Measurements from ENCODE around the gene SNX9. TPM values are rescaled to one million over a fixed set of nuclear protein-coding genes. Genes with fewer than 3 reads are reported as not detected.

The SNX9 gene
- total RNA-seq: 10 to 100 TPM; 27.1 to 27.6 TPM
- polyA plus RNA-seq (ENCODE audit: insufficient read length in 2 of 2): 10 to 100 TPM; 19.3 to 19.6 TPM
- long read RNA-seq, donor 1, full-length matches to known transcripts: 6 of 6 reads
- long read RNA-seq, donor 1, partial matches to known transcripts: 0 of 6 reads
- long read RNA-seq, donor 1, other reads (novel, unspliced or antisense): 0 of 6 reads
- long read RNA-seq, donor 2, full-length matches to known transcripts: 1 of 1 reads
- long read RNA-seq, donor 2, partial matches to known transcripts: 0 of 1 reads
- long read RNA-seq, donor 2, other reads (novel, unspliced or antisense): 0 of 1 reads
- long read RNA-seq, donor 3, full-length matches to known transcripts: 5 of 5 reads
- long read RNA-seq, donor 3, partial matches to known transcripts: 0 of 5 reads
- long read RNA-seq, donor 3, other reads (novel, unspliced or antisense): 0 of 5 reads
- long read RNA-seq, donor 4, full-length matches to known transcripts: 6 of 6 reads
- long read RNA-seq, donor 4, partial matches to known transcripts: 0 of 6 reads
- long read RNA-seq, donor 4, other reads (novel, unspliced or antisense): 0 of 6 reads

- Histone ChIP-seq H3K27ac (ENCODE audit: low read depth, low read length) (peak within 1 kb of the TSS; percentile 75), H3K36me3 (ENCODE audit: control insufficient read depth, insufficient read depth, low read length) (no peaks in the 10 kb centered on the region), H3K27me3 (ENCODE audit: control insufficient read depth, insufficient read depth, low read length) (no peaks in the 10 kb centered on the region), H3K9me3 (ENCODE audit: control insufficient read depth, insufficient read depth, low read length) (no peaks in the 10 kb centered on the region), H3K4me3 (ENCODE audit: low read depth, low read length) (peak within 1 kb of the TSS; percentile 72), H3K4me1 (ENCODE audit: control insufficient read depth, insufficient read depth, low read length) (peaks cover 10% of the 10 kb centered on the region)
- DNase-seq (ENCODE audit: low read depth in 4 of 6, low spot score in 6 of 6): peak in 4 of 6 donors; percentile 38 to 86 (median 66)
- WGBS (ENCODE audit: insufficient coverage): under 1% methylated on average over 92 of the region's 92 CpGs
Measured at GRCh38 chr6:157823001-157823527, at the start of gene SNX9. SNX9 (plus strand) TSS chr6:157823246; CDS start chr6:157823435, 189 bp downstream.

- no peaks in the 10 kb centered on the region for H3K4me1 ChIP-seq (ENCODE audit: control insufficient read depth, insufficient read depth, low read length)
- H3K9me3 ChIP-seq (ENCODE audit: control insufficient read depth, insufficient read depth, low read length): no peaks in the 10 kb centered on the region
- no peak overlapping the region for H3K27ac ChIP-seq (ENCODE audit: low read depth, low read length)
- no peak for DNase-seq (ENCODE audit: low read depth in 4 of 6, low spot score in 6 of 6)
- whole genome bisulfite sequencing (ENCODE audit: insufficient coverage): 65% methylated on average over 10 of the region's 10 CpGs
- no peaks in the 10 kb centered on the region for H3K27me3 ChIP-seq (ENCODE audit: control insufficient read depth, insufficient read depth, low read length)
- H3K36me3 ChIP-seq (ENCODE audit: control insufficient read depth, insufficient read depth, low read length): no peaks in the 10 kb centered on the region
- no peak overlapping the region for H3K4me3 ChIP-seq (ENCODE audit: low read depth, low read length)
Measured at GRCh38 chr6:157773248-157773773, 49.7 kb upstream of the SNX9 start.

- H3K4me3 ChIP-seq (ENCODE audit: low read depth, low read length): no peak overlapping the region
- no peaks in the 10 kb centered on the region for H3K36me3 ChIP-seq (ENCODE audit: control insufficient read depth, insufficient read depth, low read length)
- 83% methylated on average over 11 of the region's 17 CpGs for WGBS (ENCODE audit: insufficient coverage)
- H3K9me3 ChIP-seq (ENCODE audit: control insufficient read depth, insufficient read depth, low read length): no peaks in the 10 kb centered on the region
- no peaks in the 10 kb centered on the region for H3K4me1 ChIP-seq (ENCODE audit: control insufficient read depth, insufficient read depth, low read length)
- no peak overlapping the region for H3K27ac ChIP-seq (ENCODE audit: low read depth, low read length)
- no peak for DNase-seq (ENCODE audit: low read depth in 4 of 6, low spot score in 6 of 6)
- H3K27me3 ChIP-seq (ENCODE audit: control insufficient read depth, insufficient read depth, low read length): no peaks in the 10 kb centered on the region
Measured at GRCh38 chr6:157774153-157775135, 48.6 kb upstream of the SNX9 start.

- no peaks in the 10 kb centered on the region for H3K36me3 ChIP-seq (ENCODE audit: control insufficient read depth, insufficient read depth, low read length)
- 81% methylated on average over 3 of the region's 3 CpGs for WGBS (ENCODE audit: insufficient coverage)
- no peak for DNase-seq (ENCODE audit: low read depth in 4 of 6, low spot score in 6 of 6)
- H3K27me3 ChIP-seq (ENCODE audit: control insufficient read depth, insufficient read depth, low read length): no peaks in the 10 kb centered on the region
- no peak overlapping the region for H3K27ac ChIP-seq (ENCODE audit: low read depth, low read length)
- H3K4me1 ChIP-seq (ENCODE audit: control insufficient read depth, insufficient read depth, low read length): no peaks in the 10 kb centered on the region
- no peak overlapping the region for H3K4me3 ChIP-seq (ENCODE audit: low read depth, low read length)
- no peaks in the 10 kb centered on the region for H3K9me3 ChIP-seq (ENCODE audit: control insufficient read depth, insufficient read depth, low read length)
Measured at GRCh38 chr6:157775376-157775775, 47.7 kb upstream of the SNX9 start.

- WGBS (ENCODE audit: insufficient coverage): no CpG with 5 or more reads among the region's 4 CpGs
- no peak overlapping the region for H3K4me3 ChIP-seq (ENCODE audit: low read depth, low read length)
Measured at GRCh38 chr6:157777344-157777743, 45.7 kb upstream of the SNX9 start.

GRCh38 chr6:157778719-157779118, 44.3 kb upstream of the SNX9 start:
- 95% methylated on average over 4 of the region's 4 CpGs for WGBS (ENCODE audit: insufficient coverage)
- Histone ChIP-seq H3K27ac (ENCODE audit: low read depth, low read length) (no peak overlapping the region), H3K27me3 (ENCODE audit: control insufficient read depth, insufficient read depth, low read length) (no peaks in the 10 kb centered on the region), H3K4me3 (ENCODE audit: low read depth, low read length) (no peak overlapping the region), H3K36me3 (ENCODE audit: control insufficient read depth, insufficient read depth, low read length) (no peaks in the 10 kb centered on the region), H3K9me3 (ENCODE audit: control insufficient read depth, insufficient read depth, low read length) (no peaks in the 10 kb centered on the region), H3K4me1 (ENCODE audit: control insufficient read depth, insufficient read depth, low read length) (no peaks in the 10 kb centered on the region)
- no peak for DNase-seq (ENCODE audit: low read depth in 4 of 6, low spot score in 6 of 6)

More at GRCh38 chr6:157777344-157777743, 45.7 kb upstream of the SNX9 start:
- no peak overlapping the region for H3K27ac ChIP-seq (ENCODE audit: low read depth, low read length)
- H3K36me3 ChIP-seq (ENCODE audit: control insufficient read depth, insufficient read depth, low read length): no peaks in the 10 kb centered on the region
- no peaks in the 10 kb centered on the region for H3K4me1 ChIP-seq (ENCODE audit: control insufficient read depth, insufficient read depth, low read length)
- no peak for DNase-seq (ENCODE audit: low read depth in 4 of 6, low spot score in 6 of 6)
- no peaks in the 10 kb centered on the region for H3K27me3 ChIP-seq (ENCODE audit: control insufficient read depth, insufficient read depth, low read length)
- no peaks in the 10 kb centered on the region for H3K9me3 ChIP-seq (ENCODE audit: control insufficient read depth, insufficient read depth, low read length)

- Histone ChIP-seq H3K27me3 (ENCODE audit: control insufficient read depth, insufficient read depth, low read length) (no peaks in the 10 kb centered on the region), H3K9me3 (ENCODE audit: control insufficient read depth, insufficient read depth, low read length) (no peaks in the 10 kb centered on the region), H3K36me3 (ENCODE audit: control insufficient read depth, insufficient read depth, low read length) (no peaks in the 10 kb centered on the region), H3K27ac (ENCODE audit: low read depth, low read length) (no peak overlapping the region), H3K4me3 (ENCODE audit: low read depth, low read length) (no peak overlapping the region), H3K4me1 (ENCODE audit: control insufficient read depth, insufficient read depth, low read length) (no peaks in the 10 kb centered on the region)
- no peak for DNase-seq (ENCODE audit: low read depth in 4 of 6, low spot score in 6 of 6)
- WGBS (ENCODE audit: insufficient coverage): no CpG with 5 or more reads among the region's 9 CpGs
Measured at GRCh38 chr6:157779705-157780604, 43.1 kb upstream of the SNX9 start.

- H3K27me3 ChIP-seq (ENCODE audit: control insufficient read depth, insufficient read depth, low read length): no peaks in the 10 kb centered on the region
- H3K36me3 ChIP-seq (ENCODE audit: control insufficient read depth, insufficient read depth, low read length): no peaks in the 10 kb centered on the region
- 87% methylated on average over 1 of the region's 1 CpG for WGBS (ENCODE audit: insufficient coverage)
- no peak overlapping the region for H3K27ac ChIP-seq (ENCODE audit: low read depth, low read length)
- H3K4me3 ChIP-seq (ENCODE audit: low read depth, low read length): no peak overlapping the region
- no peak for DNase-seq (ENCODE audit: low read depth in 4 of 6, low spot score in 6 of 6)
- no peaks in the 10 kb centered on the region for H3K9me3 ChIP-seq (ENCODE audit: control insufficient read depth, insufficient read depth, low read length)
- H3K4me1 ChIP-seq (ENCODE audit: control insufficient read depth, insufficient read depth, low read length): no peaks in the 10 kb centered on the region
Measured at GRCh38 chr6:157785636-157786035, 37.4 kb upstream of the SNX9 start.

Measured in spinal cord (tissue), 10 donors.